ENCODE results near the gene PYROXD2.

The PYROXD2 gene

GRCh38 chr10:98433881-98434732, 19.1 kb upstream of the PYROXD2 start:
- DNase-seq (ENCODE audit: low spot score), result no peak

- DNase-seq (ENCODE audit: low spot score), result no peak
Observed at GRCh38 chr10:98433371-98433770, 18.4 kb upstream of the PYROXD2 start.

GRCh38 chr10:98432330-98432729, 17.3 kb upstream of the PYROXD2 start:
- DNase-seq (ENCODE audit: low spot score), result no peak

GRCh38 chr10:98431016-98431415, 16.0 kb upstream of the PYROXD2 start:
- no peak for DNase-seq (ENCODE audit: low spot score)

GRCh38 chr10:98430427-98430826, 15.4 kb upstream of the PYROXD2 start:
- no peak for DNase-seq (ENCODE audit: low spot score)

- DNase-seq (ENCODE audit: low spot score), result no peak
Observed at GRCh38 chr10:98429320-98430072, 14.5 kb upstream of the PYROXD2 start.

GRCh38 chr10:98427011-98427515, 12.1 kb upstream of the PYROXD2 start:
- DNase-seq (ENCODE audit: low spot score), result no peak

- DNase-seq (ENCODE audit: low spot score), result no peak
Observed at GRCh38 chr10:98425511-98426352, 10.8 kb upstream of the PYROXD2 start.

GRCh38 chr10:98424295-98425254, 9.6 kb upstream of the PYROXD2 start:
- DNase-seq (ENCODE audit: low spot score), result no peak

- no peak for DNase-seq (ENCODE audit: low spot score)
Observed at GRCh38 chr10:98423691-98424120, 8.7 kb upstream of the PYROXD2 start.

GRCh38 chr10:98422182-98422581, 7.2 kb upstream of the PYROXD2 start:
- no peak for DNase-seq (ENCODE audit: low spot score)

- no peak for DNase-seq (ENCODE audit: low spot score)
Observed at GRCh38 chr10:98420786-98421185, 5.8 kb upstream of the PYROXD2 start.

GRCh38 chr10:98419469-98420261, 4.7 kb upstream of the PYROXD2 start:
- no peak for DNase-seq (ENCODE audit: low spot score)

- DNase-seq (ENCODE audit: low spot score), result no peak
Observed at GRCh38 chr10:98418665-98419468, 3.9 kb upstream of the PYROXD2 start.

- no peak for DNase-seq (ENCODE audit: low spot score)
Observed at GRCh38 chr10:98417973-98418664, 3.1 kb upstream of the PYROXD2 start.

GRCh38 chr10:98417481-98417959, 2.5 kb upstream of the PYROXD2 start:
- no peak for DNase-seq (ENCODE audit: low spot score)

GRCh38 chr10:98416606-98417388, 1.8 kb upstream of the PYROXD2 start:
- DNase-seq (ENCODE audit: low spot score), result no peak

GRCh38 chr10:98415731-98416119, 743 bp upstream of the PYROXD2 start:
- DNase-seq (ENCODE audit: low spot score), result no peak
